Osteocyte (in vitro differentiated cells): ENCODE data around the gene LRBA. TPM values are rescaled to one million over a fixed set of nuclear protein-coding genes. Genes with fewer than 3 reads are reported as not detected.
A peak's percentile ranks its signal among the peaks of the same experiment; 100 is the strongest.

ENCODE experiments used
- DNase-seq: peaks from one replicate; pipeline ENCODE4 v3.0.0; 2021; ENCODE audit warnings: mixed read lengths; ENCODE audit not compliant: unreplicated experiment; ENCODE audit errors: extremely low spot score
- H3K27ac Mint-ChIP-seq: one replicate; pipeline ENCODE4 v1.8.0; 2021; ENCODE audit warnings: mild to moderate bottlenecking, mixed read lengths; ENCODE audit not compliant: unreplicated experiment
- H3K27me3 Mint-ChIP-seq: one replicate; pipeline ENCODE4 v1.8.0; 2021; ENCODE audit warnings: mixed read lengths; ENCODE audit not compliant: unreplicated experiment
- H3K36me3 Mint-ChIP-seq: one replicate; pipeline ENCODE4 v1.8.0; 2021; ENCODE audit warnings: mixed read lengths; ENCODE audit not compliant: unreplicated experiment
- H3K4me1 Mint-ChIP-seq: one replicate; pipeline ENCODE4 v1.8.0; 2021; ENCODE audit warnings: mixed read lengths; ENCODE audit not compliant: unreplicated experiment
- H3K4me3 Mint-ChIP-seq: one replicate; pipeline ENCODE4 v1.8.0; 2021; ENCODE audit warnings: mild to moderate bottlenecking, moderate library complexity, mixed read lengths; ENCODE audit not compliant: unreplicated experiment
- H3K9me3 Mint-ChIP-seq: one replicate; pipeline ENCODE4 v1.8.0; 2021; ENCODE audit warnings: mixed read lengths; ENCODE audit not compliant: unreplicated experiment
- CTCF ChIP-seq: fragments of 200-600 bp; sonication (generic); IDR thresholded peaks from 2 replicates; pipeline ENCODE4 v1.5.0; 2021; ENCODE audit warnings: antibody characterized with exemption, mild to moderate bottlenecking, moderate library complexity
- total RNA-seq: library from RNA; stranded (reverse); gene quantifications from 2 replicates; pipeline ENCODE4 v1.2.1, GENCODE V29; 2021

LRBA gene
- total RNA-seq, 1 donor from 2014 or later: 40.8 TPM

- Mint-ChIP-seq H3K9me3 (no peaks in the 10 kb centered on the region), H3K27ac (peak overlapping the region; percentile 36), H3K27me3 (no peaks in the 10 kb centered on the region), H3K4me3 (peak overlapping the region; percentile 24), H3K4me1 (peaks cover 16% of the 10 kb centered on the region), H3K36me3 (no peaks in the 10 kb centered on the region)
- TF ChIP-seq CTCF: no peak
- DNase-seq: no peak
These were observed 232.8 kb downstream of the LRBA start for GRCh38 chr4:150782311-150782710.

DNA sequence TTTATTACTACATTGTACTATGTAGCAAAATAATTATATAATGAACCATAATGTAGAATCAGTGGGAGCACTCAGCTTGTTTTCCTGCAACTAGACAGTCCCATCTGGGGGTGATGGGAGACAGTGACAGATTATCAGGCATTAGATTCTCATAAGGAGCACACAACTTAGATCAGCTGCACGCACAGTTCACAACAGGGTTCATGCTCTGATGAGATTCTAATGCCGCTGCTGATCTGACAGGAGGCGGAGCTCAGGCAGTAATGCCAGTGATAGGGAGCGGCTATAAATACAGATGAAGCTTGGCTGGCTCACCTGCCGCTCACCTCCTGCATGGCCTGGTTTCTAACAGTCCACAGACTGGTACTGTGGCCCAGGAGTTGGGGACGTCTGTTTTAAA is 233.9 kb downstream of the LRBA start:
- no peak overlapping the region for H3K27ac Mint-ChIP-seq
- peaks cover 16% of the 10 kb centered on the region for H3K4me1 Mint-ChIP-seq
- H3K9me3 Mint-ChIP-seq: no peaks in the 10 kb centered on the region
- no peaks in the 10 kb centered on the region for H3K27me3 Mint-ChIP-seq
- no peak for DNase-seq
- no peaks in the 10 kb centered on the region for H3K36me3 Mint-ChIP-seq
- H3K4me3 Mint-ChIP-seq: no peak overlapping the region
- TF ChIP-seq CTCF: no peak

DNA sequence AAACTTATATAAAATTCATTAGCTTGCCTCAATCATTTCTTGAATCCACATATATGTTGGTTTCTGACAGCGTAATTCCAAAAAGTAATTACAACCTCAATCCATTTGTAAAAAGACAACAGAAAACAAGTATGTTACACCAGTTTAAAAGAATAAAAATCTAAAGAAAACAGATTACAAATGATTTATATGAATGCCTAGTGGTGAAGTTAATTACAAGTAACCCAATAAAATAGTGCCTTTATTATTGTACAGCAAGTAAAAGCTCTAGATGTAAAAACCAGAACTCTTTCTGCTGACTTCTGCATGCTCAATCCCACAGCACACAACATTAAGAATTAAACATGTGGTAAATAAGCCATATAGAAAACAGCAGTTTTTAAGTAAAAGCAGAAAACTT is 235.4 kb downstream of the LRBA start:
- Mint-ChIP-seq H3K4me3 (no peak overlapping the region), H3K9me3 (no peaks in the 10 kb centered on the region), H3K36me3 (no peaks in the 10 kb centered on the region), H3K27me3 (no peaks in the 10 kb centered on the region), H3K27ac (no peak overlapping the region), H3K4me1 (peaks cover 16% of the 10 kb centered on the region)
- no peak for TF ChIP-seq CTCF
- no peak for DNase-seq

GRCh38 chr4:150773729-150774449 is 241.2 kb downstream of the LRBA start:
- Mint-ChIP-seq H3K9me3 (no peaks in the 10 kb centered on the region), H3K27me3 (no peaks in the 10 kb centered on the region), H3K4me3 (no peak overlapping the region), H3K36me3 (peaks cover 6% of the 10 kb centered on the region), H3K4me1 (peaks cover 11% of the 10 kb centered on the region), H3K27ac (no peak overlapping the region)
- DNase-seq: no peak
- TF ChIP-seq CTCF: no peak

DNA sequence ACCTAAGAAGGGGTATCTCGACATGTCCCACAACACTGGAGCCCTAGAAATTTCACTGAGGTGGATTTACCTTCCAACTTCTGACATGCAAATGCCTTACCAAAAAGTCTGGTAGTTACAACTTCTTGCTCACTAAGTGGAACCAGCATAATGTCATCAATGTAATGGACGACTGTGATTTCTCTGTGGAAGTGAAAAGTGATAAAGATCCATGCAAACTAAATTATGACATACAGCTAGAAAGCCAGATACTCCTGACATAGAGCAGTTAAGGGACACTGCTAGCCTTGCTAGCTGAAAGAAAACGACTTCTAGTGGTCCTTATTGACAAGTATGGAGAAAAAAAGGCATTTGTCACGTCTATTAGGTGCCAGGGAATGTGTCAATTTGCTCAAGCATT is 242.1 kb downstream of the LRBA start:
- Mint-ChIP-seq H3K4me1 (peaks cover 14% of the 10 kb centered on the region), H3K4me3 (no peak overlapping the region), H3K27me3 (no peaks in the 10 kb centered on the region), H3K36me3 (peaks cover 6% of the 10 kb centered on the region), H3K9me3 (no peaks in the 10 kb centered on the region), H3K27ac (no peak overlapping the region)
- TF ChIP-seq CTCF: no peak
- no peak for DNase-seq
